Stimulated activated CD8-positive, alpha-beta memory T cell treated with anti-CD3 and anti-CD28 coated beads, Interleukin-4, amount 100 ng/mL, for 1 hour (primary cell): Measurements from ENCODE around the gene DCAF10.
"Not testable (repeated sequence)": the region's sequence is repeated elsewhere in the genome, so short reads cannot be mapped to it uniquely, and the experiment has no call there.

ENCODE experiments used
- DNase-seq, 2 donors: peaks; one replicate each; pipeline ENCODE4 v3.0.0-alpha.2; 2020; ENCODE audit warnings: low read depth in 2 of 2, low spot score in 1 of 2

DCAF10 gene, protein sequence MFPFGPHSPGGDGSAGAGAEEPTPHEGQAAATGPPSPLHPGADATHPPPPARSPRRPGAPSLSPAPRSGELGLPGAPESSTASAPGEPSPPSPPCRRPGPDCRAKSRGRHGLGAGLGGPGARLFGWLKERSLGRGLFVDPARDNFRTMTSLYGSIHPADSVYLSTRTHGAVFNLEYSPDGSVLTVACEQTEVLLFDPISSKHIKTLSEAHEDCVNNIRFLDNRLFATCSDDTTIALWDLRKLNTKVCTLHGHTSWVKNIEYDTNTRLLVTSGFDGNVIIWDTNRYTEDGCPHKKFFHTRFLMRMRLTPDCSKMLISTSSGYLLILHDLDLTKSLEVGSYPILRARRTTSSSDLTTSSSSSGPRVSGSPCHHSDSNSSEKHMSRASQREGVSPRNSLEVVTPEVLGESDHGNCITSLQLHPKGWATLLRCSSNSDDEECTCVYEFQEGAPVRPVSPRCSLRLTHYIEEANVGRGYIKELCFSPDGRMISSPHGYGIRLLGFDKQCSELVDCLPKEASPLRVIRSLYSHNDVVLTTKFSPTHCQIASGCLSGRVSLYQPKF

DNA sequence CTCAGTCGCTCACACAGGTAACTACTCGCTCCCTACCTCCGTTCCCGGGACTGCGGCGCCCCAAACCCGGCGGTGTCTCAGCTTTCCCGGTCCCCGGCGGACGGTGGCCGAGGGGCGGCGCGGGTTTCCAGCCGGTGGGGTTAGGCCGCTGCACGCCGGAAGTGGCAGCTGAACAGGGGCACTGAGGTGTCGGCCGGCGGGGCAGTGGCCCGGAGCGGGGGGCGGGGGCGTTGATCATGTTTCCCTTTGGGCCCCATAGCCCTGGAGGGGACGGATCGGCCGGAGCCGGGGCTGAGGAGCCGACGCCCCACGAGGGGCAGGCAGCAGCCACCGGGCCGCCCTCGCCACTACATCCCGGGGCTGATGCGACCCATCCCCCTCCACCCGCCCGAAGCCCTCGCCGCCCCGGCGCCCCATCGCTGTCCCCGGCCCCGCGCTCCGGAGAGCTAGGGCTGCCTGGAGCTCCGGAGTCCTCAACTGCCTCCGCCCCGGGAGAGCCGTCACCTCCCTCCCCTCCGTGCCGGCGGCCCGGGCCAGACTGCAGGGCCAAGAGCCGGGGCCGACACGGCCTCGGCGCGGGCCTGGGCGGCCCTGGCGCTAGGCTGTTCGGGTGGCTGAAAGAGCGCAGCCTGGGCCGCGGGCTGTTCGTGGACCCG lies at the start of gene DCAF10:
DCAF10 (plus strand) TSS at position 167 of the 656 bp plus-strand sequence; CDS start at position 237, 70 bp downstream.
- peak; percentile 77 to 82 for DNase-seq

DNA sequence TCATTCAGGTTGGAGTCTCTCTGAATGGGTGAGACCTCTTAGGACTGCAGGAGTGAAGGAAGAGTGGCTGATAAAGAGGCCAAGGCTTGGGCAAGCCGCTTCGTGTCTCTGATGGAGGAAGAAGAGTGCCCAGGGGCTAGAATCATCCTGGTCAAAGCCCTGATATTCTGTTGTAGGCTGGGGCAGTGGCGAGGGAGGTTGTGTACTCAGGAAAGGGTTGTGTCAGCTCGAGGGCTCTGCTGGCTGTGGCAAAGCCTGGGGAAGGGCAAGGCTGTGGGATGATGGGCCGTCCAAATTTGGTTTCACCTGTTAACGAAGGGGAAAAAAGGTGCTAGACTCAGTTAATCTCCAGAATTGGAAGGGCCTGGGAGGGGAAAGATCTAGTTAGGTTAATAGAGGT lies 49.4 kb upstream of the DCAF10 start:
- DNase-seq = no peak

DNA sequence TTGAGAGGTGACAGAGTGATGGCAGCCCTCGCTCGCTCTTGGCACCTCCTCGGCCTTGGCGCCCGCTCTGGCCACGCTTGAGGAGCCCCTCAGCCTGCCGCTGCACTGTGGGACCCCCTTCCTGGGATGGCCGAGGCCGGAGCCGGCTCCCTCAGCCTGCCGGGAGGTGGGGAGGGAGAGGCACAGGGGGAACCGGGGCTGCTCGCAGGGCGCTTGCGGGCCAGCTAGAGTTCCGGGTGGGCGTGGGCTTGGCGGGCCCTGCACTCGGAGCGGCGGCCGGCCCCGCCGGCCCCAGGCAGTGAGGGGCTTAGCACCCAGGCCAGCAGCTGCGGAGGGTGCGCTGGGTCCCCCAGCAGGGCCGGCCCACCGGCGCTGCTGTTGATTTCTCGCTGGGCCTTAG lies 48.9 kb upstream of the DCAF10 start:
- not testable (repeated sequence) for DNase-seq

DNA sequence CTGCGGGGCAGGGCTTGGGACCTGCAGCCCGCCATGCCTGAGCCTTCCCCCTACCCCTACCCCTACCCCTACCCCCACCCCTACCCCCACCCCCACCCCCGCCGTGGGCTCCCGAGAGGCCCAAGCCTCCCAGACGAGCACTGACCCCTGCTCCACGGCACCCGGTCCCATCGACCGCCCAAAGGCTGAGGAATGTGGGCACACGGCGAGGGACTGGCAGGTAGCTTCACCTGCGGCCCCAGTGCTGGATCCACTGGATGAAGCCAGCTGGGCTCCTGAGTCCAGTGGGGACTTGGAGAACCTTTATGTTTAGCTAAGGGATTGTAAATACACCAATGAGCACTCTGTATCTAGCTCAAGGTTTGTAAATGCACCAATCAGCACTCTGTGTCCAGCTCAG lies 48.5 kb upstream of the DCAF10 start:
- not testable (repeated sequence) for DNase-seq

DNA sequence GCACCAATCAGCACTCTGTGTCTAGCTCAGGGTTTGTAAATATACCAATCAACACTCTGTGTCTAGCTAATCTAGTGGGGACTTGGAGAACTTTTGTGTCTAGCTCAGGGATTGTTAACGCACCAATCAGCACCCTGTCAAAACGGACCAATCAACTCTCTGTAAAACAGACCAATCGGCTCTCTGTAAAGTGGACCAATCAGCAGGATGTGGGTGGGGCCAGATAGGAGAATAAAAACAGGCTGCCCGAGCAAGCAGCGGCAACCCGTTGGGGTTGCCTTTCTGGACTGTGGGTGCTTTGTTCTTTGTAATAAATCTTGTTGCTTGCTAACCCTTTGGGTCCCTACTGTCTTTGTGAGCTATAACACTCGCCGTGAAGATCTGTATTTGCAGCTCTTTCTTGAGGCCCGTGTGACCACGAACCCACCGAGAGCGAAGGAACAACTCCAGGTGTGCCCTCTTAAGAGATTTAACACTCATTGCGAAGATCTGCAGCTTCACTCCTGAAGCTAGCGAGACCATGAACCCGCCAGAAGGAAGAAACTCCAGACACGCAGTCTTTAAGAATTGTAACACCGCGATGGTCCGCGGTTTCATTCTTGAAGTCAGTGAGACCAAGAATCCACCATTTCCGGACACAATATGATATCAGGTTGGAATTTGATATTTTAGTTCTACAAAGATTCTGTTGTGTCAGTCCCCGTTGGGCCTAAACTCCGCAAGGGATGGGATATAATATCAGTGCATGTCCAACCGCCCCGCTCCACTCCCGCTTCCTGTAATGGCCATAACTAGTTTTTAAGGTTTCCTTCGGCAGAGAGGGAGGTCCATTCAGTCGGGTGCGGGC lies 47.7 kb upstream of the DCAF10 start:
- DNase-seq = no peak

DNA sequence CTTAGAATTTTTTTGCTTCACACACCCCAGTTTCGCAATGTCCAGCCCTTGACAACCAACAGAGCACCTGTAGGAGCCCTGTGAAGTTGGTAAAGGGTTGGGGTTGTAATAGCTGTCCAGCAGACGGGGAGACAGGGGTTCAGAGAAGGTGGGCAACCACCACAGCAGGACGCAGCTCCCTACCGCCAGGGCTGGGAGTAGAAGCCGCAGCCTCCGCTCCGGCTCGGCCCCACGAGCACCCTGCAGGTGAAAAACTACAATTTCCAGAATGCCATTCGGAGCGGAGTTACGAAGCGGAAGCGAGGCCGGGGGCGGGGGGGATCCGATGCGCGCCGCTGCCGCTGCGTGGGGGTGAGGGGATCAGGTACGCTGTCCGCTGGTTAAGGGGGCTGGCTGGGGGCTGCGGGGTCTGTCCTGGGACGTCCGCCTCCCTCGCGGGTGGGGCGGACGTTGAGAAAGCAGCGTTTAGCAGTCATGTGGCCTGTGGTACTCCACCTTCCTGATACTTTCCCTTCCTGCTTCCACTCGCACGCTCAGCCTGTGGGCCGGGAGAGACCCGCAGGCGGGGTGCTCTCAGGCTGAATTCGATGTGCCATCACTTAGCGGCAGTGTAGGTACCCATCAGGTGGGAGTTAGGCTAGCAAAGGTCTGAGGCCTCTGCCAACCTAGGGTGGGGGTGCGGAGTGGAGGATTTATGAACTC lies 47.0 kb upstream of the DCAF10 start, which contains the start of gene TRMT10B:
TRMT10B (plus strand) TSS at position 317 of the 702 bp plus-strand sequence. CDS start 8,127 bp downstream, outside the sequence.
- DNase-seq = peak; percentile 26 to 39

DNA sequence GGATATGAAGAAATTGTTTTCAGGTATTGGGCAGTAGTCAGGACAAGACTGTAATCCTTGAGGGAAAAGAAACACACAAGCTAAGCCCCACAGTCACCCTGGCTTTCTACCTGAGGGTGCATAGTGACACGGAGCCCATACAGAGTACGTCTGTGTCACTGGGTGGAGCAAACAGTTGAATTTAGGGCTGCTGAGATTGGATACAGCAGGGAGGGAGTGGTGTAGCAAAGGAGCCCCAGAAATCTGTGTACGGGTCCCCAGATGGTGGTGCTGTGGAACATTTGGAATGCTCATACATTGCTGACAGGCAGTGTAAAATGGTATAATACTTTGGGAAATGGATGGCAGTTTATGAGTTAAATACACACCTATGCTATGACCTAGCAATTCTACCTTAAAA lies 41.9 kb upstream of the DCAF10 start:
- no peak for DNase-seq

DNA sequence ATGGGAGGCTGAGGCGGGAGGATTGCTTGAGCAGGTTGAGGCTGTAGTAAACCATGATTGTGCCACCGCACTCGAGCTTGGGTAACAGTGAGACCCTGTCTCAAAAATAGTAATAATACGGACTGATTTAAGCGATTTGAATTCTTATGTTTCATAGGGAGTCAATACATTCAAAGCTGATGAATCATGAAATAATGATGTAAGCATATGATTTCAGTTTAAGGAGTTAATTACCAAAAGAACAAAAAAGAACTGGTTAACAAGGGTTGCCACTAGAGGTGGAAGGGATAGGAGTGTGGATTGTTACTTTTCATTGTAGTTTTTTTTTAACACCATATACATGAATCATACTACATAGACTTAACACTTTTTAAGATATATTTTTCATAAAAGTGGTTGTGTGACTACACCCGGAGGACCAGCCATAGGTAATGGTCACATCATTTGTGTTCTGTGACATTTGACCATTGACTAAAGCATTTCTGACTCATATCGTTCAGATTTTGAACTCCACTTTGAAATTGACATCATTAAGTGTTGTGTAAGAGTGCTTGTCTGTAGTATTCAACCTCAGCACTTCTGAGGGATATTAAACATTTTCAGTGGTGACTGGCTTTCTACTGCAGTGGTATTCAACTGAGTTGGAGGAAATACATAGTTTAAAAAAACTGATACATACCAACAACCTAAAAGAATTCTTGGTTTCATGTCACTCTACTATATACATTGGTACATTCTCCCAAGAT lies 40.0 kb upstream of the DCAF10 start:
- no peak for DNase-seq

DNA sequence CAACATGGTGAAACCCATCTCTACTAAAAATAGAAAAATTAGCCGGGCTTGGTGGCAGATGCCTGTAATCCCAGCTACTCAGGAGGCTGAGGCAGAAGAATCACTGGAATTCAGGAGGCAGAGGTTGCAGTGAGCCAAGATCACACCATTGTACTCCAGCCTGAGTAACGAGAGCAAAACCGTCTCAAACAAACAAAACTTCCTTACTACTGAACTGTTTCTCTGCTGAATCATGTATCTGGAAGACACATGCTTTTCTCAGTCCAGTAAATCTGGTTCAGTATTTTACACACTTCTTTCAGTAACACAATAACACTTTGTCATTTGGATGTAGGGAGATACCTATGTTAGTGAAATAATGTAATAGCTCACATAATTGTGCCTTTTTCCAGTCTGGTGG lies 39.1 kb upstream of the DCAF10 start:
- DNase-seq = no peak

DNA sequence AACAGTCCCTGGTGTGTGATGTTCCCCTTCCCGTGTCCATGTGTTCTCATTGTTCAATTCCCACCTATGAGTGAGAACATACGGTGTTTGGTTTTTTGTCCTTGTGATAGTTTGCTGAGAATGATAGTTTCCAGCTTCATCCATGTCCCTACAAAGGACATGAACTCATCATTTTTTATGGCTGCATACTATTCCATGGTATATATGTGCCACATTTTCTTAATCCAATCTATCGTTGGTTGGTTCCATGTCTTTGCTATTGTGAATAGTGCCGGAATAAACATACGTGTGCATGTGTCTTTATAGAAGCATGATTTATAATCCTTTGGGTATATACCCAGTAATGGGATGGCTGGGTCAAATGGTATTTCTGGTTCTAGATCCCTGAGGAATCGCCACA lies 35.3 kb upstream of the DCAF10 start:
- not testable (repeated sequence) for DNase-seq

DNA sequence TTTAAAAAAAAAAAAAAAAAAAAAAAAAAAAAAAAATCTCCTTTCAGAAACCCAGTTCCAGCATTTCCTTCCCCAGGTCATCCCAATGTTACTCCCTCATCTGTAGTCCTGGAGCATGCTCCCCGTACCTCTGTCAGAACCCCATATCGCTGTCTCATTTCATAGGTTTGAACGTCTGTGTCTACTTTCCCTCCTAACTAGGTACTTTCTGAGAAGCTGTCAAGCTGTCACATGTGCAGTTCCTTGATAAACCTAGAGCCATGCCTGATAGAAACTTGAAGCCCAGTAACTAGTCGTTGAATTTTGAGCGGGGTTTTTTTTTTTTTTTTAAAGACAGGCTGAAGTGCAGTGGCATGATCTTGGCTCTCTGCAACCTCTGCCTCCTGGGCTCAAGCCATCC lies 31.3 kb upstream of the DCAF10 start:
- no peak for DNase-seq

DNA sequence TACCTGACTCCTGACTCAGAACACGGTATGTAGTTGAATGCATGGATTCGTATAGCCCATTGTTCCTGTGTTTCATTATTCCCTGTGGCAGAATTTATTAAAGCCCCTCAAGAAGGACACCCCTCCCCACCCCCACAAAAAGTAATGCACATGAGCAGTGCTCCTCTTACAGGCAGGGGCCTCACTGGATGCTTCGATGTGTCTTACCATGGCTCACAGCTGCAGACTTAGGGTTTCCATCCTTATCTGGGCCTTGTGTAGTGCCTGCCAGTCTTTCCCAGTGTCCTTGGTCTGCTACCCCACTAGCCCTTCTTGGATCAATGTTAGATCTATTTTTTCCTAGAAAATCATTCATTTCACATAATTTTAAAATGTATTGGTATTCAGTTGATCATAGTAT lies 30.6 kb upstream of the DCAF10 start:
- DNase-seq = no peak

DNA sequence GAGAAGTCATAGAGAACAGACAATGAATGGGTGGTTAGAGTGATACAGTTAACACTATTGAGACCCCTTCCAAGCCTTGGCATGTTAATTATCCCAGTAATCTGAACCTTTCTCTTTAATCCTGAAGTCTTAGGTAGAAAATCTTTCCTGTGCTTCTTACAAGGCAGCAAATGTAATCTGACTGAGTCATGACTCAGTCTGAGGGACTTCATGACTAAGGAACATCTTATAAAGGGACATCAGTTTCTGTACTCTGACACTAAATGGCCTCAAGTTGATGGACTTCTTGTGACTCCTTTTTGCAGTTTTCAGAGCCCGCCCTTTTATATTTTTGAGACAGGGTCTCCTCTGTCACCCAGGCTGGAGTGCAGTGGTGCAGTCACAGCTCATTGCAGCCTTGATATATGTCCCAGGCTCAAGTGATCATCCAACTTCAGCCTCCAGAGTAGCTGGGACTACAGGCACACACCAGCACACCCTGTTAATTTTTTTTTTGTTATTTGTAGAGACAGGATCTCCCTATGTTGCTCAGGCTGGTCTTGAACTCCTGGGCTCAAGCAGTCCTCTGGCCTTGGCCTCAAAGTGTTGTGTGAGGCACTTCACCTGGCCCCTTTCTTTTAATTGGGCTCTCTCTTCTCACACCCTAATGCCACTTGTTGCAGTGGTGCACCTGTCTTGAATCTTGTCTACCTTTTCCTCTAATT lies 25.2 kb upstream of the DCAF10 start:
- no peak for DNase-seq

DNA sequence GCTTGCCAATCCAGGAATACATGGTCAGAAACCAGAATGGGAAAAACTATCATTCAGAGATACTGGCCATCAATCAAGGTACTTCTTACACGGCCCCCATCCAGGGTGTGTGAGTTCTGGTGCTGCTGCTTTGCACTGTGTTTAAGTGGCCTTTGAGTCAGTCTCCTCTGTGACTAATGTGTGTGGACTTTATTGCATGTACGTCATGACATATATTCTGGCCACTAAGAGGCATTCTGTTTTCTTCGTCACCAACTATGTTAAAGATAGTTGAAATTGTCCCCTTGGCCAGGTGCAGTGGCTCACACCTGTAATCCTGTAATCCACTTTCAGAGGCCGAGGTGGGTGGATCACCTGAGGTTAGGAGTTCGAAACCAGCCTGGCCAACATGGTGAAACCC lies 24.3 kb upstream of the DCAF10 start:
- no peak for DNase-seq

DNA sequence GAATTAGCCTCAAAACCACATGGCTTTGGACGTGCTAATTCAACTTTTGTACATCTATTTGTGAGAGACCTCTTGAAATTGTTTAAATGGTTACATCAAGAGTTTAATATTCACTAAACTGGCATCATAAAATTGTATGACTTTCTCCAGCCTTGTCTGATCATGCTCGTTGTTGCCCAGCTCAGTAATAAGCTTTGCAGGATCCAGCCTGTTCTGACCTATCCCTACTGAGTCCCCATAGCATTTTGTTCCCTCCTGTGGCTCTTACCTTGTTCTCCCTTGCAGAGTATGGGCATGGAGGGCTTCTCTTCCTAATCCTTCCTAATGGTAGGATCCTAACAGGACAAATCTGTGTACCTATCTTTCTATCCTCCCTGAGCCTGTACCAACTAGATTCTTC lies 22.1 kb upstream of the DCAF10 start:
- DNase-seq = no peak

DNA sequence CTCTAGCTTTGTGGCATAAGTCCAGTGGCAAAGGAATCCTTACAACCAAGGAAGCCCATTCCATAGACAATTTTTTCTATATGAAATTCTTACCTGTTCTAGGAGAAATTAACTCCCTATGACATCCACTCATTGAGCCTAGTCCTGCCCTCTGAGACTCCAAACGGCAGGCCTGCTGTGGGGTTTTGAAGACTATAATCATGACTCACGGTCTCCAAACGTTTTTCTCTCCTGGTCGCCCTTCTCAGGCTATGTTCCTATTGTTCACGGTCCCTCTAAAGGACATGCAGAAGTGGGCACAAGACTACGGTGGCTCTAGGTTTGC lies 16.3 kb upstream of the DCAF10 start:
- DNase-seq = no peak

DNA sequence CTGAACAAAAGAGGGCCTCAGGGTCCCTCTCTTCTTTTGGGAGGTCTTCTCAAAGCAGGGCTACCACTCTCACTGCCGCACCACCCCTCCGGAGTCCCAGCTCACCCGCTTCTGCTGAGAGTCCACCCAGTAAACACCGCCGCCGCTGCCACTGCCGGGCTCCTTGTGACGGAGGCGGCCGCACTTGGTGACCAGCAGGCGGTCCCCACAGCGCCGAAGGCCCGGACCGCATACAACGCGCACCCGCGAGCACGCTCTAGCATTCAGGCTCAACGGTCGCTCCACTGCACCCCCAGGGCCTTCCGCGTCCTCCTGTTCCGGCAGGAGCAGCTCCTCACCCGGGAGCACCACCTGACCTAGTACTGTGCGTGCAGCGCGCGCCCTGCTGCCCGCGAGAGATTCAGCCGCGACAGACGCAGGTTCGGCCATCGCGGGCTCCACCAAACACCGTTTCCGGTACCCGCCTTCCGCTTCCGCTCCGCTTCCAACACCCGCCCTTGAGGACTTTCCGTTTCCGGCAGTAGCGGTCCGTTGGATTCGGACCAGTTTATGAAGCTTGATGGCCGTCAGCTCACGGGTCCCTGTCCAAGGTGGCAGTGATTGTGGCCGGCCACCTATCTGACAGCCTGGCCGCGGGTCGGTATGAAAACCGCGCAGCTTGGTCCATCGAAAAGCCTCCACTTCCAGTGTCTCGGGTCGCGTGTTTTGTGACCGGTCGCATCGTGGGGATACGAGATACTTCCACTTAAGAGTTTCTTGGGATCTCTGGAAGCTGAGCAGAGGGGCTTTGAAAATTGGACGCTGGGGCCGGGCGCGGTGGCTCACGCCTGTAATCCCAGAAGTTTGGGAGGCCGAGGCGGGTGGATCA lies 15.7 kb upstream of the DCAF10 start, which contains the start of gene EXOSC3:
EXOSC3 (minus strand) TSS at position 449 of the 868 bp plus-strand sequence; CDS start at position 429, 20 bp downstream.
- DNase-seq = peak; percentile 62 to 73

DNA sequence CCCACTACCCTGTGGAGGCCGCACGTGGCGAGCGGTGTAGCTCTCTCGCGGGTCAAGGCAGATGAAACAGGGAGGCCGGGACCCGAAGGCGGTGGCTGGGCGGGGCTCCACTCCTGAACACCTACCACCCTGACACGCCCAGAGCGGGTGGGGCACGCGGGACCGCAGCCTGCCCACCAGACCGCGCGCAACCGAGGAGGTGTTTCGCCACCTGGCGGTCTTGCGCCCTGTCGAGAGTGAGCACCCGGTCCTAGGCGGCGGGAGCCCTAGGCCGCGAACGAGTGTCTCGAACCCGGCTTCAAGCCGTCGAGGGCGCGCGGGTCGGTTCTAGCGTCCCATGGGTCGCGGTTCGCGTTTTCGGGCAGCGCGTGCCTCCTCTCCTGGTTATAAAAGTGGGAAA lies 13.5 kb upstream of the DCAF10 start:
- no peak for DNase-seq
